K562 (cell line): ENCODE data around the gene ESPL1. TPM values are rescaled to one million over a fixed set of nuclear protein-coding genes. Genes with fewer than 3 reads are reported as not detected.

Experiments used
- ATAC-seq: fragments of 200-7000 bp; cut with Tn5 transposase; 3 replicates; pipeline ENCODE4 v1.9.1; 2020; ENCODE audit warnings: moderate library complexity
- BruUV-seq: library from RNA; stranded (reverse); fragments of 400-500 nt; replicated peaks from 2 replicates; lab custom pipeline; 2021; lab: Mats Ljungman, UMichigan
- CTCF ChIA-PET: fragments of 300-600 bp; formaldehyde crosslinking; extraction: SDS; loops from one replicate; lab custom pipeline; 2021; ENCODE audit warnings: low intra/inter-chr PET ratio; lab: Yijun Ruan, JAX
- POLR2A ChIA-PET: fragments of 300-600, 350-650 bp; sonication (Branson Sonifier 250); formaldehyde crosslinking; extraction: SDS; loops from one replicate; lab custom pipeline; 2021; ENCODE audit warnings: antibody characterized with exemption, inconsistent platforms; lab: Yijun Ruan, JAX
- DNase-seq, 4 experiments: peaks; one replicate each; pipeline versions ENCODE4 v3.0.0 to v3.0.0-alpha.2; 2011 to 2018; ENCODE audit warnings: low spot score in 3 of 4, mixed read lengths in 3 of 4; ENCODE audit errors: extremely low read depth in 1 of 4
- FAIRE-seq: peaks from 2 replicates; lab custom pipeline; 2011; peaks lifted over from hg19 to GRCh38; lab: Jason Lieb, UNC
- H2AFZ ChIP-seq: 2 replicates; pipeline ENCODE4 v1.6.0; 2011; ENCODE audit warnings: low read depth, low read length, control low read depth, inconsistent platforms
- H3K27ac ChIP-seq: fragments of 200-600 bp; 3 replicates; pipeline ENCODE4 v1.8.0; 2011; ENCODE audit warnings: low read depth, mild to moderate bottlenecking, control low read depth, inconsistent platforms, low read length, moderate library complexity, mixed read lengths; ENCODE audit errors: extremely low read depth
- H3K27me3 ChIP-seq, 2 experiments: fragments of 300-600 bp in 1 of 2; 2 replicates in 1 of 2; 3 replicates in 1 of 2; pipeline versions ENCODE4 v1.6.0 to v1.8.0; 2011; ENCODE audit warnings: inconsistent platforms in 2 of 2, low read length in 2 of 2, mild to moderate bottlenecking in 1 of 2, mixed read lengths in 1 of 2, moderate library complexity in 1 of 2; ENCODE audit not compliant: control insufficient read depth in 2 of 2, insufficient read depth in 2 of 2
- H3K36me3 ChIP-seq: fragments of 300-600 bp; 3 replicates; pipeline ENCODE4 v1.8.0; 2011; ENCODE audit warnings: mild to moderate bottlenecking, low read length, inconsistent platforms; ENCODE audit not compliant: control insufficient read depth, insufficient read depth
- H3K4me1 ChIP-seq, 2 experiments: fragments of 200-600 bp in 1 of 2; replicated peaks in 1 of 2; 2 replicates in 1 of 2; 3 replicates in 1 of 2; pipeline versions ENCODE4 v1.5.1 to v1.8.0; 2011; ENCODE audit warnings: inconsistent platforms in 2 of 2, low read length in 2 of 2, mild to moderate bottlenecking in 1 of 2, mixed read lengths in 1 of 2, moderate library complexity in 1 of 2; ENCODE audit not compliant: control insufficient read depth in 2 of 2, insufficient read depth in 2 of 2
- H3K4me2 ChIP-seq: 2 replicates; pipeline ENCODE4 v1.6.1; 2011; ENCODE audit warnings: low read length, control low read depth, inconsistent platforms, mixed read lengths; ENCODE audit not compliant: insufficient read depth
- H3K4me3 ChIP-seq: fragments of 200-600 bp; sonication (generic), shearing (Covaris generic); 2 replicates; pipeline ENCODE4 v1.5.1; 2016; ENCODE audit warnings: control low read depth, inconsistent platforms
- H3K79me2 ChIP-seq: fragments of 200-600 bp; 3 replicates; pipeline ENCODE4 v1.8.0; 2011; ENCODE audit warnings: low read length, inconsistent platforms; ENCODE audit not compliant: control insufficient read depth, insufficient read depth
- H3K9ac ChIP-seq, 2 experiments: 2 replicates each; pipeline versions ENCODE4 v1.6.0 to v1.6.1; 2011; ENCODE audit warnings: low read depth in 2 of 2, low read length in 2 of 2, control low read depth in 1 of 2, inconsistent platforms in 1 of 2, mild to moderate bottlenecking in 1 of 2, mixed read lengths in 1 of 2; ENCODE audit not compliant: insufficient read depth in 1 of 2
- H3K9me1 ChIP-seq: one replicate; pipeline ENCODE4 v1.6.0; 2011; ENCODE audit warnings: inconsistent platforms, mild to moderate bottlenecking, low read length, moderate library complexity; ENCODE audit not compliant: control insufficient read depth, insufficient read depth
- H3K9me3 ChIP-seq: replicated peaks from 2 replicates; pipeline ENCODE4 v1.5.1; 2011; ENCODE audit warnings: low read depth, low read length, inconsistent platforms; ENCODE audit not compliant: control insufficient read depth, insufficient read depth
- H4K20me1 ChIP-seq: replicated peaks from 2 replicates; pipeline ENCODE4 v1.6.1; 2011; ENCODE audit warnings: low read length, inconsistent platforms, mixed read lengths; ENCODE audit not compliant: control insufficient read depth, insufficient read depth
- ETS1 ChIP-seq: conservative IDR thresholded peaks from 2 replicates; pipeline ENCODE4 v1.6.1; 2011; ENCODE audit warnings: low read depth, mild to moderate bottlenecking, low read length; ENCODE audit not compliant: control insufficient read depth
- FOXP4 ChIP-seq: sonication (generic); formaldehyde crosslinking; IDR thresholded peaks from 2 replicates; pipeline ENCODE4 v1.8.0; 2022; ENCODE audit warnings: mild to moderate bottlenecking, missing genetic modification reagents, borderline replicate concordance
- L3MBTL2 ChIP-seq: fragments of 450-650 bp; IDR thresholded peaks from 2 replicates; pipeline ENCODE4 v1.6.1; 2016; ENCODE audit warnings: mild to moderate bottlenecking, moderate library complexity
- MCM7 ChIP-seq, 2 experiments: fragments of 450-650 bp; IDR thresholded peaks; 2 replicates each; pipeline ENCODE4 v1.6.1; 2016 to 2018
- NCOA6 ChIP-seq: fragments of 450-650 bp; IDR thresholded peaks from 2 replicates; pipeline ENCODE4 v1.6.1; 2017; ENCODE audit warnings: mild to moderate bottlenecking
- NFIC ChIP-seq: fragments of 450-650 bp; IDR thresholded peaks from 2 replicates; pipeline ENCODE4 v1.6.1; 2017; ENCODE audit warnings: mild to moderate bottlenecking, inconsistent platforms
- POLR2AphosphoS5 ChIP-seq: IDR thresholded peaks from 2 replicates; pipeline ENCODE4 v1.6.1; 2011; ENCODE audit warnings: mild to moderate bottlenecking, low read depth, low read length, moderate library complexity; ENCODE audit not compliant: control insufficient read depth, insufficient read depth
- RBM14 ChIP-seq: fragments of 200-400 bp; formaldehyde crosslinking; IDR thresholded peaks from 2 replicates; pipeline ENCODE4 v1.6.1; 2018; ENCODE audit warnings: low read depth, mild to moderate bottlenecking, low read length, moderate library complexity, borderline replicate concordance; ENCODE audit not compliant: insufficient read depth
- TFAM ChIP-seq: fragments of 250-450 bp; sonication (Bioruptor Pico); conservative IDR thresholded peaks from 2 replicates; pipeline ENCODE4 v1.5.0; 2021; ENCODE audit warnings: mild to moderate bottlenecking, moderate library complexity
- THAP12 ChIP-seq: fragments of 250-450 bp; sonication (Bioruptor Pico); IDR thresholded peaks from 2 replicates; pipeline ENCODE4 v1.9.0; 2021; ENCODE audit warnings: mild to moderate bottlenecking, inconsistent platforms
- THRA ChIP-seq: fragments of 450-650 bp; IDR thresholded peaks from 2 replicates; pipeline ENCODE4 v1.6.1; 2017; ENCODE audit warnings: mild to moderate bottlenecking, moderate library complexity
- TSC22D4 ChIP-seq: fragments of 450-650 bp; IDR thresholded peaks from 2 replicates; pipeline ENCODE4 v1.6.1; 2016; ENCODE audit warnings: missing genetic modification characterization, missing biosample characterization, control low read depth
- XRCC3 ChIP-seq: fragments of 450-650 bp; IDR thresholded peaks from 2 replicates; pipeline ENCODE4 v1.6.1; 2017; ENCODE audit warnings: mild to moderate bottlenecking, moderate library complexity
- ZKSCAN3 ChIP-seq: fragments of 250-450 bp; sonication (Bioruptor Pico); IDR thresholded peaks from 2 replicates; pipeline ENCODE4 v1.4.0; 2020
- ZNF644 ChIP-seq: fragments of 200-800 bp; sonication (Bioruptor generic); IDR thresholded peaks from 2 replicates; pipeline ENCODE4 v1.6.1; 2016; ENCODE audit warnings: low read depth, missing genetic modification characterization, missing compliant biosample characterization
- ZNF655 ChIP-seq: fragments of 250-450 bp; sonication (Bioruptor Pico); IDR thresholded peaks from 2 replicates; pipeline ENCODE4 v1.5.0; 2021
- WGBS: fragments of 100-300 bp; shearing (Covaris generic); methylation state at CpG from one replicate; pipeline ENCODE4 v1.1.6; 2016; ENCODE audit warnings: low coverage, mixed read lengths; ENCODE audit not compliant: insufficient coverage; ENCODE audit errors: missing lambda C conversion rate; 5-methylcytosine and 5-hydroxymethylcytosine counted together
- in situ Hi-C: fragments of 300-500 bp; cut with MboI; formaldehyde crosslinking; loops from 4 replicates; pipeline ENCODE4 v1.15.0; 2018; ENCODE audit warnings: inconsistent platforms, mixed read lengths
- intact Hi-C: fragments of 100-400 bp; cut with micrococcal nuclease; formaldehyde crosslinking; loops from 2 replicates; pipeline ENCODE4 v1.14.2; 2022
- polyA plus RNA-seq, 8 experiments: library from polyadenylated mRNA; depleted of rRNA in 4 of 8; stranded (reverse) in 5 of 8; unstranded in 3 of 8; fragments of >200 nt; fragmentation: Nextera tagmentation in 2 of 8; fragmentation: Illumina TruSeq in 1 of 8; extraction: Ambion mirVana in 2 of 8; extraction: Trizol in 1 of 8; gene quantifications; 2 replicates each; pipeline versions ENCODE4 v1.2.1 to v1.2.3, GENCODE V29; 2011 to 2014; ENCODE audit warnings: inconsistent platforms in 1 of 8, missing spikeins in 1 of 8
- total RNA-seq, 7 experiments: library from RNA; depleted of rRNA in 6 of 7; stranded (reverse); fragments of >200 nt in 6 of 7; fragmentation: Illumina TruSeq in 2 of 7; extraction: Trizol in 2 of 7; gene quantifications; 2 replicates each; pipeline versions ENCODE4 v1.2.1 to v1.2.3, GENCODE V29; 2011 to 2021; ENCODE audit warnings: low replicate concordance in 1 of 7

The ESPL1 gene
- total and polyA plus RNA-seq, 9 of the 15 experiments (the other 6 are each of a cell fraction or from before 2014, with no cell fraction given) = 1.2 to 55.0 (median 18.7) TPM

- H3K27ac ChIP-seq = no peak overlapping the region
- in situ Hi-C loops (no loop called here), intact Hi-C loops (no loop called here)
- H3K4me2 ChIP-seq = no peak overlapping the region
- BruUV-seq = no TSS peak
- ChIA-PET CTCF (no interaction called here), POLR2A (interaction anchor here (0.9 to 1.0 kb wide), 2 partner anchors 9 to 14 kb away, joined by 3 read pairs; partner anchors contain the start of gene AAAS)
- no peaks in the 10 kb centered on the region for H3K9me3 ChIP-seq
- no peaks in the 10 kb centered on the region for H3K79me2 ChIP-seq
- no peaks in the 10 kb centered on the region for H4K20me1 ChIP-seq
- peaks cover 2 to 25% of the 10 kb centered on the region in 2 experiments; a peak in 4 of 5 replicates for H3K4me1 ChIP-seq
- WGBS = 41% methylated on average over 5 of the region's 5 CpGs
- no peak for DNase-seq
- no peak overlapping the region for H3K9ac ChIP-seq
- no peak for FAIRE-seq
- ATAC-seq = no peak
- no peak overlapping the region for H3K4me3 ChIP-seq
- no peaks in the 10 kb centered on the region for H3K9me1 ChIP-seq
- H3K27me3 ChIP-seq = no peaks in the 10 kb centered on the region
- H2AFZ ChIP-seq = no peak overlapping the region
- H3K36me3 ChIP-seq = no peaks in the 10 kb centered on the region
- TF ChIP-seq THAP12 (no peak), ETS1 (no peak), NFIC (no peak), ZNF644 (tag) (no peak), TFAM (CRISPR knock-in tag) (no peak), NCOA6 (no peak), RBM14 (no peak), ZNF655 (CRISPR knock-in tag) (no peak), POLR2AphosphoS5 (no peak), MCM7 (IDR thresholded peaks at IDR 0.05) (no peak), THRA (no peak), XRCC3 (no peak), L3MBTL2 (no peak), TSC22D4 (tag) (no peak), ZKSCAN3 (CRISPR knock-in tag) (no peak), FOXP4 (CRISPR knock-in tag) (no peak)
These were observed 62.6 kb downstream of the ESPL1 start for GRCh38 chr12:53330671-53331070.
